HCT116 (cell line): ENCODE results near the gene THSD7B. TPM values are rescaled to one million over a fixed set of nuclear protein-coding genes. Genes with fewer than 3 reads are reported as not detected.

ENCODE experiments used
- ATAC-seq: fragments of 200-7000 bp; cut with Tn5 transposase; 2 replicates; pipeline ENCODE4 v1.9.1; 2020; ENCODE audit warnings: mild to moderate bottlenecking, moderate library complexity
- BruUV-seq: library from RNA; stranded (reverse); fragments of 400-500 nt; replicated peaks from 2 replicates; lab custom pipeline; 2021; lab: Mats Ljungman, UMichigan
- CTCF ChIA-PET: fragments of 300-600 bp; sonication (Branson Sonifier 250); formaldehyde crosslinking; loops from one replicate; lab custom pipeline; 2021; ENCODE audit warnings: antibody characterized with exemption; lab: Charles Lee
- POLR2A ChIA-PET: fragments of 300-600, 350-600 bp; sonication (Branson Sonifier 250); formaldehyde crosslinking; loops from one replicate; lab custom pipeline; 2021; ENCODE audit warnings: antibody characterized with exemption; lab: Charles Lee
- RAD21 ChIA-PET, 2 experiments: fragments of 300-600 bp; sonication (Branson Sonifier 250); formaldehyde crosslinking; loops; one replicate each; lab custom pipeline; 2023; ENCODE audit warnings: low total read pairs in 2 of 2; ENCODE audit not compliant: uncharacterized antibody in 2 of 2, unreplicated experiment in 2 of 2, low non-redundant PET in 1 of 2; lab: Charles Lee
- DNase-seq: peaks from one replicate; pipeline ENCODE4 v3.0.0-alpha.2; 2010; ENCODE audit warnings: low read depth, low spot score
- H2AFZ ChIP-seq: fragments of 200-600 bp; shearing (Covaris generic), sonication (generic); 2 replicates; pipeline ENCODE4 v1.6.1; 2017; ENCODE audit warnings: low read depth, mixed run types, mixed read lengths, antibody characterized with exemption, low read length; ENCODE audit not compliant: poor library complexity, severe bottlenecking
- H3K27ac ChIP-seq: 2 replicates; pipeline ENCODE4 v1.5.1; 2012; ENCODE audit warnings: low read depth, low read length
- H3K27me3 ChIP-seq: fragments of 200-600 bp; sonication (generic); 2 replicates; pipeline ENCODE4 v1.6.1; 2016; ENCODE audit warnings: mixed run types, low read length, mixed read lengths; ENCODE audit not compliant: insufficient read depth
- H3K36me3 ChIP-seq, 2 experiments: fragments of 200-500 bp in 1 of 2; fragments of 200-600 bp in 1 of 2; sonication (Bioruptor generic) in 1 of 2; sonication (generic) in 1 of 2; 2 replicates each; pipeline versions ENCODE4 v1.5.1 to v1.6.1; 2014 to 2016; ENCODE audit warnings: low read length in 2 of 2, inconsistent platforms in 1 of 2, mixed read lengths in 1 of 2, mixed run types in 1 of 2; ENCODE audit not compliant: insufficient read depth in 2 of 2, control insufficient read depth in 1 of 2
- H3K4me1 ChIP-seq, 2 experiments: fragments of 200-600 bp in 1 of 2; sonication (generic) in 1 of 2; 2 replicates each; pipeline versions ENCODE4 v1.5.1 to v1.6.1; 2012 to 2017; ENCODE audit warnings: low read length in 2 of 2, inconsistent platforms in 1 of 2, mild to moderate bottlenecking in 1 of 2, mixed read lengths in 1 of 2, mixed run types in 1 of 2, moderate library complexity in 1 of 2; ENCODE audit not compliant: insufficient read depth in 2 of 2, control insufficient read depth in 1 of 2
- H3K4me2 ChIP-seq: fragments of 200-600 bp; sonication (generic); 2 replicates; pipeline ENCODE4 v1.6.1; 2017; ENCODE audit warnings: mixed run types, low read length, mixed read lengths
- H3K4me3 ChIP-seq, 2 experiments: fragments of 200-600 bp in 1 of 2; sonication (generic) in 1 of 2; replicated peaks in 1 of 2; 2 replicates each; pipeline ENCODE4 v1.5.1; 2011 to 2016; ENCODE audit warnings: low read length in 2 of 2, control low read depth in 1 of 2, low read depth in 1 of 2, mild to moderate bottlenecking in 1 of 2, mixed read lengths in 1 of 2, mixed run types in 1 of 2
- H3K79me2 ChIP-seq: fragments of 200-600 bp; sonication (generic); 2 replicates; pipeline ENCODE4 v1.6.1; 2017; ENCODE audit warnings: mild to moderate bottlenecking, mixed run types, low read length, moderate library complexity, mixed read lengths; ENCODE audit not compliant: insufficient read depth
- H3K9ac ChIP-seq: fragments of 200-600 bp; sonication (generic); 2 replicates; pipeline ENCODE4 v1.6.1; 2016; ENCODE audit warnings: low read length, mixed read lengths
- H3K9me2 ChIP-seq: fragments of 200-600 bp; sonication (generic), shearing (Covaris generic); 2 replicates; pipeline ENCODE4 v1.6.1; 2017; ENCODE audit warnings: mixed run types, mild to moderate bottlenecking, moderate library complexity; ENCODE audit not compliant: insufficient read depth
- H3K9me3 ChIP-seq, 2 experiments: fragments of 200-500 bp in 1 of 2; fragments of 200-600 bp in 1 of 2; sonication (Bioruptor generic) in 1 of 2; sonication (generic) in 1 of 2; 2 replicates each; pipeline ENCODE4 v1.6.1; 2014 to 2017; ENCODE audit warnings: low read length in 2 of 2, mixed read lengths in 2 of 2, inconsistent platforms in 1 of 2, low read depth in 1 of 2, mild to moderate bottlenecking in 1 of 2, mixed run types in 1 of 2, moderate library complexity in 1 of 2; ENCODE audit not compliant: control insufficient read depth in 1 of 2, insufficient read depth in 1 of 2
- H4K20me1 ChIP-seq: fragments of 200-600 bp; sonication (generic), shearing (Covaris generic); 2 replicates; pipeline ENCODE4 v1.6.1; 2017; ENCODE audit warnings: mixed run types, mild to moderate bottlenecking, moderate library complexity; ENCODE audit not compliant: insufficient read depth
- CBX3 ChIP-seq: IDR thresholded peaks from 2 replicates; pipeline ENCODE4 v1.6.1; 2012; ENCODE audit warnings: low read depth
- ELF1 ChIP-seq: IDR thresholded peaks from 2 replicates; pipeline ENCODE4 v1.6.1; 2012; ENCODE audit warnings: low read depth, borderline replicate concordance
- EZH2 ChIP-seq: fragments of 200-600 bp; sonication (generic); IDR thresholded peaks from 2 replicates; pipeline ENCODE4 v1.6.1; 2017; ENCODE audit warnings: antibody characterized with exemption, mixed run types
- JUND ChIP-seq: IDR thresholded peaks from 2 replicates; pipeline ENCODE4 v1.6.1; 2012
- RAD21 ChIP-seq: IDR thresholded peaks from 2 replicates; pipeline ENCODE4 v1.6.1; 2012; ENCODE audit warnings: low read depth, mild to moderate bottlenecking
- SP1 ChIP-seq: IDR thresholded peaks from 2 replicates; pipeline ENCODE4 v1.6.1; 2012; ENCODE audit warnings: low read depth
- TCF7L2 ChIP-seq: IDR thresholded peaks from 2 replicates; pipeline ENCODE4 v1.7.0; 2011; ENCODE audit warnings: borderline replicate concordance, inconsistent platforms; ENCODE audit not compliant: insufficient read depth, insufficient read length; ENCODE audit errors: extremely low read depth
- ZNF274 ChIP-seq: fragments of 200-500 bp; sonication (Bioruptor generic); IDR thresholded peaks from 2 replicates; pipeline ENCODE4 v1.6.1; 2014; ENCODE audit warnings: mild to moderate bottlenecking, low read depth, low read length, inconsistent platforms
- intact Hi-C: fragments of 100-400 bp; cut with micrococcal nuclease; formaldehyde crosslinking; loops from 2 replicates; pipeline ENCODE4 v1.10.0; 2022
- total RNA-seq: library from RNA; stranded (reverse); gene quantifications from one replicate; pipeline ENCODE4 v1.2.1, GENCODE V29; 2021; ENCODE audit not compliant: unreplicated experiment

Gene THSD7B
- total RNA-seq, 1 experiment from 2014 or later = not detected

DNA sequence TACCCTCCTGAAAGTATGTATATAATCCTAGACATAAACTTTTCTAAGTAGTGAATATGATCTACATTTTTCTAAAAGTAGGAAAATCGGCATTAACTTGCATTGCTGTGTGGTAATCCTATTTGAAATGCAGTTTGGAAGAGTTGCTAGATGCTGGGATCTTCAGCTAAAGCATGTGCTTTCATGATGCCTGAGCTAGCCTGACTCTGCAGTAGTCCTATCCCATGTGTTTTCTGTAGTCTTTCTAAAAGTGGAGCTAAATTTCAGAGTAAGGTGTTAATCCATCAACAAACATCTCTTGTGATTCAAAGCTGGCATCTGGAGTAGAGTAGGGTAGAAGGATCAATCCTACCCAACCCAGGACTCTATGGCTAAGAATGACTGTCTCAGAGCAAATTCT lies 229.4 kb downstream of the THSD7B start:
- RAD21 ChIA-PET = no interaction called here
- TF ChIP-seq EZH2 (no peak), JUND (no peak), SP1 (no peak), ZNF274 (no peak), CBX3 (no peak), ELF1 (no peak)
- no peaks in the 10 kb centered on the region for H3K9me2 ChIP-seq
- H3K9me3 ChIP-seq = peaks cover 3 to 6% of the 10 kb centered on the region in 2 experiments; a peak in 2 of 4 replicates
- no peak overlapping the region for H3K4me2 ChIP-seq
- BruUV-seq = no TSS peak
- no peak overlapping the region for H3K27ac ChIP-seq
- intact Hi-C loops = no loop called here
- H3K4me3 ChIP-seq = no peak overlapping the region
- no peak overlapping the region for H2AFZ ChIP-seq
- ATAC-seq (no peak), DNase-seq (no peak)
- H3K36me3 ChIP-seq = no peaks in the 10 kb centered on the region
- H3K4me1 ChIP-seq = no peaks in the 10 kb centered on the region
- H3K27me3 ChIP-seq = no peaks in the 10 kb centered on the region
- POLR2A ChIA-PET = no interaction called here
- CTCF ChIA-PET = no interaction called here
- H3K9ac ChIP-seq = no peak overlapping the region
- H3K79me2 ChIP-seq = no peaks in the 10 kb centered on the region
- H4K20me1 ChIP-seq = no peaks in the 10 kb centered on the region

DNA sequence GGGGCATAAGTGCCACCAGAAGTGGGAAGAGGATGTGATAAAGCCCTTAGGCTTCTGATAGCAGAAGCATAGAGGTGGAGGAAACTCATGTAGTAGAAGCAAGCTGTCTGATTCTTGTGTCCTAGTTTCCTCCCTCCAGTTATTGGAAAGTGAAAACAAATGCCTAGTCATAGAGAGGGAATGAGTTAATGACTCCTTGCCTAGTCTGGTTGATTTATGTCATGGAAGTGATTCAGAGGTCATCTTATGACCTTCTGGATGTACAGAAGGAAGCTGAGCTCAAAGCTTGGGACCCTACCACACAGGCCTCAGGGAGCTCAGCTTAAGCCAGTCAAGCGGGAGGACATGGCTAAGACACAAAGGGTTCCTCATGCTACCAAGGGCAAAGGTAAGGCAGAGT lies 232.2 kb downstream of the THSD7B start:
- H3K36me3 ChIP-seq = no peaks in the 10 kb centered on the region
- intact Hi-C loops = no loop called here
- POLR2A ChIA-PET = no interaction called here
- TF ChIP-seq EZH2 (no peak), TCF7L2 (no peak), JUND (no peak), RAD21 (no peak), ELF1 (no peak)
- TF ChIP-seq, all 23 proteins: peak for 0
- Histone ChIP-seq H2AFZ (no peak overlapping the region), H3K4me1 (no peaks in the 10 kb centered on the region), H4K20me1 (no peaks in the 10 kb centered on the region), H3K79me2 (no peaks in the 10 kb centered on the region), H3K9me3 (peaks cover 0 to 3% of the 10 kb centered on the region in 2 experiments; a peak in 2 of 4 replicates), H3K27me3 (no peaks in the 10 kb centered on the region), H3K9ac (no peak overlapping the region), H3K4me2 (no peak overlapping the region), H3K4me3 (no peak overlapping the region), H3K27ac (no peak overlapping the region), H3K9me2 (no peaks in the 10 kb centered on the region)
- ChIA-PET RAD21 (no interaction called here), CTCF (no interaction called here)
- BruUV-seq = no TSS peak
- ATAC-seq = no peak
- DNase-seq = no peak
